Anterior cingulate cortex (tissue), 58 donors: Measurements from ENCODE around the gene HLA-A.
"Not testable (repeated sequence)": the region's sequence is repeated elsewhere in the genome, so short reads cannot be mapped to it uniquely, and the experiment has no call there.

Source experiments
- DNase-seq, 58 donors: peaks; one replicate each; lab custom pipeline; 2025; lab: John Stamatoyannopoulos, UW

Gene HLA-A

DNA sequence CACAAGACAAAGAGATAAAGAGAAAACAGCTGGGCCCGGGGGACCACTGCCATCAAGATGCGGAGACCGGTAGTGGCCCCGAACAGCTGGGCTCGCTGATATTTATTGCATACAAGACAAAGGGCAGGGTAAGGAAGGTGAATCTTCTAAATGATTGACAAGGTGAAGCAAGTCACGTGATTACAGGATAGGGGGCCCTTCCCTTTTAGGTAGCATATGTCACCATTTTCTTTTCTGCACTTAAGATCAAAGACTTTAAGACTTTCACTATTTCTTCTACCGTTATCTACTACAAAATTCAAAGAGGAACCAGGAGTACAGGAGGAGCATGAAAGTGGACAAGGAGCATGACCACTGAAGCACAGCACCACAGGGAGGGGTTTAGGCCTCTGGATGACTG, 12.3 kb upstream of the HLA-A start:
- not testable (repeated sequence) for DNase-seq

DNA sequence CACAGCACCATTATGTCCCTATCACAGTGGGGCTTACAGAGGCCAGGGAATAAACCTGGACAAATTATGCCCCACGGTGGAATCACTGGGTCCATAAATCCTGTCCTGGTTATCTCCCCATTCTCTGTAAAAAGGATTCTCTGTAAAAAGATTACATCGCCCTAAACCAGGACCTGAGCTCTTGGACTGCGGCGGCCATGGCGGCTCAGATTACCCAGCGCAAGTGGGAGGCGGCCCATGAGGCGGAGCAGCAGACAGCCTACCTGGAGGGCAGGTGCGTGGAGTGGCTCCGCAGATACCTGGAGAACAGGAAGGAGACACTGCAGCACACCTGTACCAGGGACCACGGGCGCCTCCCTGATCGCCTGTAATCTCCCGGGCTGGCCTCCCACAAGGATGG, 8.4 kb upstream of the HLA-A start:
- DNase-seq, result no peak

DNA sequence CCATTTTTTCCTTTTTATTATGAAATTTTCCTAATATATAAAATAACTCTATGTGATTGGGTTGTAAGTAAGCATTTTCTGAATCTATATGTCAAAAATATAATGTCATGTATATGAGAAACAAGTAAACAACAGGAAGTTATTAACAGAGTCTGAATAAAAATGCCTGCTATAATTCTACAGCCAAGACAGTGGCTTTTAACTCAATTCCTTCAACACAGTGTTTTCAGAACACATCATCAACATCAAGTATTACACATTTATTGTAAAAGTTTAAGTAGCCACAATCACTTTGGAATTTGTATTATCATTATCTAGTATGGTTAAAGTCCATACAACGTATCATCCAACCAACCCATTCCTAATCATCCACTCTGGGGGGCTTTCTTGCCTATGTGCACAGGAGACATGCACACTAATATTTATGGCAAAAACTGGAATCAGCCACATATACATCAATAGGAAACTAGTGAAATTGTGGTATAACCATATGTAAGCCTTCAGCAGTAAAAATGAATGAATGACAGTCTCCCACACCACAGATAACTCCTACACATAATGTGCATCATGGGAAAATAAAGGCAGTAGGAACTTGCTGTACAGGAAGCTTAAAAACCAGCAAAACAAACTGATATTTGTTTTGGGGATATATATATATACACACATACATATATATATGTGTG, 6.9 kb upstream of the HLA-A start:
- DNase-seq, result no peak

DNA sequence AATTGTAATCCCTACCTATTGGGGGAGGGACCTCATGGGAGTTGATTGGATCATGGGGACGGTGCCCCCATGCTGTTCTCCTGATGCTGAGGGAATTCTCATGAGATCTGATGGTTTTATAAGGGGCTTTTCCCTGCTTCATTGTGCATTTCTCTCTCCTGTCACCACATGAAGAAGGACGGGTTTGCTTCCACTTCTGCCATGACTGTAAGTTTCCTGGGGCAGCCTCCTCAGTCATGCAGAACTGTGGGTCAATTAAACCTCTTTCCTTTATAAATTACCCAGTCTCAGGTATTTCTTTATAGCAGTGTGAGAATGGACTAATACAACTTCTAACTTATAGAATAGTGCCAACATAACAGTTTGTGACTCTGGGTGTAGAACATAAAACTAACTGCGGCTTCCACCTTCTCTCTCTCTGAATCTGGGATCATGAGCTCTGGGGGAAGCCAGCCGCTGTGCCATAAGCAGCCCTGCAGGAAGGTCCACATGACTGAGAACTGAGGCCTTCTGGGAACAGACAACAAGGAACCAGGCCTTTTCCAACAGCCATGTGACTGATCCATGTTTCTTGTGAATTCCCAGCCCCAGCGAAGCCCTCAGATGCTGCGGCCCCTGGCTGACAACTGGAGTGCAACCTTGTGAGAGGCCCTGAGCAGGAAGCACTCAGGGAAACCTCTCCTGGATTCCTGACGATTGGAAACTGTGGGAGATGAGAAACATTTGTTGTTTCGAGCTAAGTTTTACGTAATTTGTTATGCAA, 3.4 kb upstream of the HLA-A start:
- DNase-seq, result no peak

DNA sequence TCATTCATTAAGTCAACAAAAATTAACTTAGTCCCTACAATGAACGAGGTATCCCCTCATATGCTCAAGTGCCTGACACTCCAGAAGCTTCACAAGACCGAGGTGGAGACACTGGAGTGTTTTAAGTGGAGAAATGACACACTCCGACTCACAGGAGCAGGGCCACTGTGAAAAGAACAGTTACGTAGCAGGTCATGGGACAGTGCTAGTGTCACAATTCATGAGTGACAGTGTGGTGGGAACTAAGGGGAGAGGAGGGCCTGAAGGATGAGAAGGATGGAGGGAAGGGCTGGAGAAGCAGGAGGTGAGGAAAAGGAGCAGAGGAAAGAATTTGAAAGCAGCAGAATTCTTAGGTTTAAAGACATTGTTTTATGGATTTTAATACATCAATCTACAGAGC, 1.3 kb upstream of the HLA-A start:
- no peak for DNase-seq

DNA sequence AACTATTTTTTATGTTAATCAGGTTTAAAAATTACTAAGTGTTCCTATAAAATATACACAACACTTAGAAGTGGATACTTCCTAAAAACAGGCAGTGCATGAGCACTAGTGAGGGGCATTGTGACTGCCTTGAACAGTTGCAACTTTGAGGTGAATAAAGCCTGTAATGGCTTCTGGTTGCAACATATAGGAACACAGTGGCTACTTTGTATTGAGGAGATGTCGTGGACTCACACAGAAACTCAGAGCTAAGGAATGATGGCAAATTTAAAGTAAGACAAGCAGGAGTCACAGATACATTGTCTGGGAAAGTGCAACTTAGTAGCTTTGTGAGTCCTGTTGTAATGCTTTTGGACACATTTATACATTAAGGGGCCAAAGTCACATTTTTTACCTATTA, 861 bp upstream of the HLA-A start:
- no peak for DNase-seq

DNA sequence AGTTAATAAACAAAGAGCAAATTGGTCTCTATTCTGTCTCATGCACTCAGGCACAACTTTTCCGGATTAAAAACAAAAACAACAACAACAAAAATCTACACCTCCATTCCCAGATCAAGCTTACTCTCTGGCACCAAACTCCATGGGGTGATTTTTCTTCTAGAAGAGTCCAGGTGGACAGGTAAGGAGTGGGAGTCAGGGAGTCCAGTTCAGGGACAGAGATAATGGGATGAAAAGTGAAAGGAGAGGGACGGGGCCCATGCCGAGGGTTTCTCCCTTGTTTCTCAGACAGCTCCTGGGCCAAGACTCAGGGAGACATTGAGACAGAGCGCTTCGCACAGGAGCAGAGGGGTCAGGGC, 437 bp upstream of the HLA-A start:
- DNase-seq, result no peak

DNA sequence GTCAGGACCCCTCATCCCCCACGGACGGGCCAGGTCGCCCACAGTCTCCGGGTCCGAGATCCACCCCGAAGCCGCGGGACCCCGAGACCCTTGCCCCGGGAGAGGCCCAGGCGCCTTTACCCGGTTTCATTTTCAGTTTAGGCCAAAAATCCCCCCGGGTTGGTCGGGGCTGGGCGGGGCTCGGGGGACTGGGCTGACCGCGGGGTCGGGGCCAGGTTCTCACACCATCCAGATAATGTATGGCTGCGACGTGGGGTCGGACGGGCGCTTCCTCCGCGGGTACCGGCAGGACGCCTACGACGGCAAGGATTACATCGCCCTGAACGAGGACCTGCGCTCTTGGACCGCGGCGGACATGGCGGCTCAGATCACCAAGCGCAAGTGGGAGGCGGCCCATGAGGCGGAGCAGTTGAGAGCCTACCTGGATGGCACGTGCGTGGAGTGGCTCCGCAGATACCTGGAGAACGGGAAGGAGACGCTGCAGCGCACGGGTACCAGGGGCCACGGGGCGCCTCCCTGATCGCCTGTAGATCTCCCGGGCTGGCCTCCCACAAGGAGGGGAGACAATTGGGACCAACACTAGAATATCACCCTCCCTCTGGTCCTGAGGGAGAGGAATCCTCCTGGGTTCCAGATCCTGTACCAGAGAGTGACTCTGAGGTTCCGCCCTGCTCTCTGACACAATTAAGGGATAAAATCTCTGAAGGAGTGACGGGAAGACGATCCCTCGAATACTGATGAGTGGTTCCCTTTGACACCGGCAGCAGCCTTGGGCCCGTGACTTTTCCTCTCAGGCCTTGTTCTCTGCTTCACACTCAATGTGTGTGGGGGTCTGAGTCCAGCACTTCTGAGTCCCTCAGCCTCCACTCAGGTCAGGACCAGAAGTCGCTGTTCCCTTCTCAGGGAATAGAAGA, 978 bp downstream of the HLA-A start:
- peak in 1 of 58 donors; percentile 26 for DNase-seq

DNA sequence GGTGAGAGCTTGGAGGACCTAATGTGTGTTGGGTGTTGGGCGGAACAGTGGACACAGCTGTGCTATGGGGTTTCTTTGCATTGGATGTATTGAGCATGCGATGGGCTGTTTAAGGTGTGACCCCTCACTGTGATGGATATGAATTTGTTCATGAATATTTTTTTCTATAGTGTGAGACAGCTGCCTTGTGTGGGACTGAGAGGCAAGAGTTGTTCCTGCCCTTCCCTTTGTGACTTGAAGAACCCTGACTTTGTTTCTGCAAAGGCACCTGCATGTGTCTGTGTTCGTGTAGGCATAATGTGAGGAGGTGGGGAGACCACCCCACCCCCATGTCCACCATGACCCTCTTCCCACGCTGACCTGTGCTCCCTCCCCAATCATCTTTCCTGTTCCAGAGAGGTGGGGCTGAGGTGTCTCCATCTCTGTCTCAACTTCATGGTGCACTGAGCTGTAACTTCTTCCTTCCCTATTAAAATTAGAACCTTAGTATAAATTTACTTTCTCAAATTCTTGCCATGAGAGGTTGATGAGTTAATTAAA, 3.0 kb downstream of the HLA-A start:
- DNase-seq, result no peak

DNA sequence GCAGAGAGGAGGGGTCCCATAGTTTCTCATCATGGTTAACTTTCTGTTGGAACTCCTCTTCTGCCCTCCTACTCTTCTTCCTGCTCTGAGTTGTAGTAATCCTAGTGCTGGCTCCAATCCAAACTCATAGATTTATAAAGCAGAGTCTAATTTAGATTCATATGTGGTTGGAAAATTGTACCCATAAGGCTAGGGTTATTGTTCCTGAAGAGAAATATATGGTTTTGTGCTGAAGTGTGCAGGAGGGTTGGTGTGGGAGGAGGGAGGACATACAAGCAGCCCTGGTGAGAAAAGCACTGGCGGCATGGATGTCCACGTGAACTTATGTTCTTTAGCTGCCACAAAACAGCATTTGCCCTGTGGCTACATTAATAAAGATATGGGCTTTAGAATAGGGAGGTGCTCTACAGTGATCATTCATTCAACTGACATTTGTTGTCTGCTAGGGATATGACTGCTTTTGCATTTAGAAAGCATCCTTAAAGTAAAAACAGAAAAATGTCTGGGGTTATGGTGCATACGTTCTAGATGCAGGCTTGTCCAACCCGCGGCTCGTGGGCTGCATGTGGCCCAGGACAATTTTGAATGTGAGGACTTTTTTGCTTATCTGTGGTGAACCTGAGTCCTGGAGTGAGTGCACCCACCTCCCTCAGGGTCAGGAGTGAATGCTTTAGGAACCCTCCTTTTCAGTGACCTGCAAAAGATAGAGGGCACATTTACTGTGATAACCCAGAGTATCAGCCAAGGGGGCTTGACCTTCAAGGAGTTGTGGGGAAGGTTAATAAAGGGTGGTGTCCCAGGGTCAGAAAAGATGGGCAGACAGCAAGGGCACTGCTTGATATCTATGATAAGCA, 4.1 kb downstream of the HLA-A start:
- no peak for DNase-seq

DNA sequence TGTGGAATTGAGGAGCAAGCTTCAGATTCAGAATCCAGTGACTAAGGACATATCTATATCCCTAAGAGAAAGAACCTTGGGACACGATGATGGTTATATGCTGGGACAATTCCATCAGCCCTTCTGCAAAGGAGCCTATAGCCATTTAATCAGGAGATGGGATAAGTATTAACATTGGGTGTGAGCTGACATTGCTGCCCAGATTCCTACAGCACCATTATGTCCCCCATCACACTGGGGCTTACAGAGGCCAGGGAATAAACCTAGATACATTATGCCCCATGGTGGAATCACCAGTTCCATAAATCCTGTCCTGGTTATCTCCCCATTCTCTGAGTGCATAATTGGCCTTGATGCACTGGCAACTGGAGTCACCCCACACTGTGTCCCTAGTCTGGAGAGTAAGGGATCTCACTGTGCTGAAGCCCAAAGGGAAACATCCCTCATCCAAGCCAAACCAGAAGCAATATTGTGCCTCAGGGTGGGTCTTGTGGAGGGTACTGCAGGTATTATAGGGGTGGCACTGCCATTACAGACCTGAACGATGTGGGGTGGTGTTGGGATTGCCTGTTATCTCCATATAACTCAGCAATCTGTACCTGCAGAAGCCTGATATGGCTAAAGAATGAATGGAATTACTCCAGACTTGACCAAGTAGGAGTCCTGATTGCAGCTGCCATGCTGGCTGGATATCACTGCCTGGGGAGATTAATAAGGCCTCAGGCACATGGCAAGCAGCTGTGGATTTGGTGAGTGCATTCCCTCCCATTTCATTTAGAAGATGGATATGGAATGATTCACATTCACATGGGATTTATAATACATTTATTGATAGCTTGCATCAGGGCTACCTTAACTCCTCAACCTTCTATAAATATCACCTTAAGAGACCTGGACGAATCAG, 5.0 kb downstream of the HLA-A start:
- no peak for DNase-seq

DNA sequence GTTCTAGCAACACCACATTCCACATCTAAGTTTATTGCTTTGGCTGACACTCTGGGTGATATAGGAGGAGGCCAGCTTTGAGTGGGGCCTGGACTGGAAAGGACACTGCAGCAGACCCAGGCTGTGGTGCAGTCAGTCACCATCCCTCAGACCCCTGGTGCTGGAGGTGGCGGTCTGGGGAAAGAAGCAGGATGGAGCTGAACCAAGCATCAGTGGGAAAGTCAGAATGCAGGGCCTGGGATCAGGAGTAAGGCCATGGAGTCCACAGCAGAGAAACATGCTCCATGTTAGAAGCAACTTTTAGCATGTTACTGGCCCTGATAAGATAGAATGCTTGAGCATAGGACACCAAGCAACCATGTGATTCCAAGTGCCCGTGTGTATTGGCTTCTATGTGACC, 5.9 kb downstream of the HLA-A start:
- no peak for DNase-seq

DNA sequence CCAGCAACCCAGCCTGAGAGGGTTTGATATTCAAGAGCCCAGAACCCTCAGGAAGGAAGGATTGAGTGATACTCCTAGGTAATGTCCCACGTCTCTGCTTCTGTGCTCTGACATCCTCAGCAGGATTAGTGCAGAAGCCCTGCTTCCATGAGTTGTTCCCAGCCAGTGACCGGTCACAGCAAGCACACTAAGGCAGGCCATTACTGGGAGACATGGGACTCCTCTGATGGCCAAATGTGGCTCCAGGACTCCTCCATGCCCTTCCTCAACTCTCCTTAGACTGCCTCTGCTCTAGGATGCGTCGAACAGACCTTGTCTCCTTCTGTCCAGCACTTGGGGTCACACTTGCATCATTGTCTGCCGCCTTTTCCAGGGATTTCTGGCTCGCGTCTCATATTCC, 7.6 kb downstream of the HLA-A start:
- no peak for DNase-seq

DNA sequence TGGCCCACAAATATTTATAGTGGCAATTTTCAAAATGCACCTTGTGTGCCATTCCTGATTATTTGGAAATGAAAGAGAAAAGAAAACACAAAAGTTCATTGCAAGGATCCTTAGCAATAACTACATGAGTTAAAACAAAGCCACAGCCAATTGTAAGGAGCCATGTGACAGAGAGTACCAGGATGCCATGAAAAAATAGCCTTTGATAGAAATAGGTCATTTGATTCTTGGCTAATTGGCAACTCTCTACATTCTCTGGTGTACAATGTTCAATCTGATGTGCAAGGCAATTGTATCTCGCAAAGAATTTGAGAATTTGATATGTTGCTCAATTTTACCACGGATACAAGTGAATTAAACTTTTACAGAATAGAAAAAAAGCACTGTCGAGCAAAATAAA, 9.6 kb downstream of the HLA-A start:
- no peak for DNase-seq

DNA sequence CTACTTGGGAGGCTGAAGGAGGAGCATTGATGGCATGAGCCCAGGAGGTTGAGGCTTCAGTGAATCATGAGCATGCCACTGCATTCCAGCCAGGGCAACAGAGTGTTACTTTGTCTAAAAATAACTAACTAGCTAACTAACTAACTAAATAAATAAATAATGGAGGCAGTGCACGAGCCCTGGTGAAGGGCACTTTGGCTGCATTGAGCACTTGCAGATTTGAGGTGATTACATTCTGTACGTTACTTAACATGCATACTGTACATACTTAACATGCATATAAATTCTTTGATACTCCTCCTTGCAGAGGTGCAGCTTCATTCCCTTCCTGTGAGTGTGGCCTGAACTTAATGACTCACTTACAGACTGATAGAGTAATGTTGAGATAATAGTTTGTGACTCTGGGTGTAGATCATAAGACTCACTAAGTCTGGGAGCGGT, 10.7 kb downstream of the HLA-A start:
- DNase-seq, result no peak

DNA sequence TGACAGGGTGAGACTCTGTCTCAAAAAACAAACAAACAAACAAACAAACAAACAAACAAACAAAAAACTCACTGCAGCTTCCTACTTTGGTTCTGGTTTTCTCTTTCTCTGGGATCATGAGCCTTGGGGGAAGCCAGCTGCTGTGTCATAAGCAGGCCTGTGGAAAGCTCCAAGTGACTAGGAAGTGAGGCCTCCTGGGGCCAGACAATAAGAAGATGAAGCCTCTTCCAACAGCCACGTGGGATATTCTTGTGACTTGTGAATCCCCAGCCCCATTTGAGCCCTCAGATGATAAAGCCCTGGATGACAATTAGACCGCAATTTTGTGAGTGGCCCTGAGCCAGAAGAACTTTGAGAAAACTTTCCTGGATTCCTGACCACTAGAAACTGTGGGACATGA, 11.4 kb downstream of the HLA-A start:
- DNase-seq, result no peak

DNA sequence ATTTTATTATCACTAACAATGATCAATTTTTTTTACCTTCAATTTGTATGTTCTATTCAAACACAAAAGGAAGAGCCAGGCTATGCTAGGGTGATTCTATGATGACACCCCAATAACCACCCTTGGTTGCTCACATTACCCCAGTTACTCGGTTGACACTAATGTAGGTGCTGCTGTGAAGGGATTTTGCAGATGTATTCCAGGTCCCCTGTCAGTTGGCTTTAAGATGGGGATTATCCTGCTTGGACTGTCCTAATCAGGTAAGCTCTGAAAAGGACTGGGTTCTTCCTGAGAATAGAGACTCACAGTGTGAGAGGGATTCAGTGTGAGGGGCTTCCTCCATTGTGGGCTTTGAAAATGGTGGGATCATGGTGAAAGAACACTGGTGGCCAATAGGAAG, 11.9 kb downstream of the HLA-A start:
- DNase-seq, result no peak

DNA sequence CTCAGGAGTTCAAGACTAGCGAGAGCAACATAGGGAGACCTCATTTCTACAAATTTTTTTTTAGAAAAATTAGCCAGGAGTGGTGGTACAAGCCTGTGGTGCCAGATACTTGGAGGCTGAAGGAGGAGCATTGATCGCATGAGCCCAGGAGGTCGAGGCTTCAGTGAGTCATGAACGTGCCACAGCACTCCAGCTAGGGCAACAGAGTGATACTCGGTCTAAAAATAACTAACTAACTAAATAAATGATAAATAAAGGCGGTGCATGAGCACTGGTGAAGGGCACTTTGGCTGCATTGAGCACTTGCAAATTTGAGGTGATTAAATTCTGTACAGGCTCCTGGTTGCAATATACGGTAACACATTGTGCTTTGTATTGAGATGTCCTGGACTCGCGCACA, 13.5 kb downstream of the HLA-A start:
- no peak for DNase-seq

DNA sequence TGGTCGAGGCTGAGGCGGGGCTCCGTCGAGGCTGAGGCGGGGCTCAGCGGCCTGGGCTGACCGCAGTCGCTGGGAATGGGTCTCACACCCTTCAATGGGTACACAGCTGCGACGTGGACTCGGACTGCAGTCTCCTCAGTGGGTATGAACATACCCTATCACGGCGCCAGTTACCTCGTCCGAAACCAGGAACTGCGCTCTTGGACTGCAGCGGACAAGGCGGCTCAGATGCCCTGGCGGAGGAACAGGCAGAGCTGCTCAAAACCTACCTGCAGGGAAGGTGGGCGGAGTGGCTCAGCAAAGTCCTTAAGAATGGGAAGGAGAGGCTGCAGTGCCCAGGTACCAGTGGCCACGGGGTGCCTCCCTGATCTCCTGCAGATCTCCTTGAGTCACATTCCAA, 14.2 kb downstream of the HLA-A start:
- DNase-seq, result no peak
